ENCODE data around the gene CACNA1F.

The CACNA1F gene

GRCh38 chrX:49199315-49199595, 33.9 kb downstream of the CACNA1F start:
- no peak for DNase-seq (ENCODE audit: low read depth)

DNA sequence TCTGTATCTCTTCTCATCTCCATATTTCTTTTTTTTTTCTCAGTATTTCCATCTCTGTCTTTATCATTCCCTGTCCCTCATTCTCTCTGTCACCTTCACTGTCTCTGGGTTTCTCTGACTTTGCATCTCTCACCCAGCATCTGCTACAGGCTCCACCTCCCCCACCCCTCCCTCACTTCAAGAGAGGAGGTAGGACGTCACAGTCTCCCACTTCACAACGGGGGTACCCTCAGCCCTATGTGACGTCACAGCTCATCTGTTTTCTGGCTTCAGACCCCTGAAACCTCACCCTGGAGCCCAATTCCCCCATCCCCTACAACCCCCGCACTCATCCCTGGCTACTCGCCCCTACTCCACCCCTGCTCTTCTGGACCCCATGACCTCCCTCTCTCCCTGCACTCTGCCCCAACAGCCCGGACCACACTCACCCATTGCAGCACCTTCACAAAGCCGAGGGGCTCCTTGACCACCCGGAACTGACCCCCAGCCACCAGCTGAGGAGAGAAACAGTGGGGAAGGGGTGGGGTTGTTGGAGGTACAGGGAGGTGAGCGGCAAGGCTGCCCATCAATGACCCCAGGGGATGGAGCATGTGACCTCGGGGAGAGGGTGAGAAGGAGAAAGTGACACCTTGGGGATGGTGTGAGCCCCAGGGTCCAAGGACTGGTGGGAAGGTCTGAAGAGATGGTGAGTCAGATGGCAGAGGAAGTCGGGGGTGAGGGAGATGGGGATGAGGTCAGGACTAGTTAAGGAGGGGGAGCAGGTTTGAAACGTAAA, 34.4 kb downstream of the CACNA1F start:
- no peak for DNase-seq (ENCODE audit: low read depth)

GRCh38 chrX:49197543-49198087, 35.5 kb downstream of the CACNA1F start:
- no peak for DNase-seq (ENCODE audit: low read depth)

DNA sequence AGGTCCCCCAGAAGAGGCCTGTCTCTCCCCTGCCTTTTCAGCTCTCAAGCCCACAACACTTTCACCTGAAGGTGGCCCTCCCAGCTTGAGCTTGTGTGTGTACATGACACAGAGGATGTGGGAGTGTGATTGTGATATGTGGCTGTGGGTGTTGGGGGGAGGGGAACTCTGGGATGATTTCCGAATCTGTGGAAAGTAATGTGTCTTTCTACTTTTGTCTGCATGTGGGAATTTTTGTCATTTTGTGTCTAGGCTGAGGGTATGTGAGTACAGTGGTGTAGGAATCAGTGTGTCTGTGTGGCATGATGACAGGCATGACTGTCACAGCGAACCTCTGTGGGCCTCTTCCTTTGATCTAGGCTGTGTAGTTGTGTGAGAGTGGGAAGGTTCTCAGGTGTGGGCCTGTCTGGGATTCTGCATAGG, 39.6 kb downstream of the CACNA1F start:
- DNase-seq (ENCODE audit: low read depth) = no peak

GRCh38 chrX:49192722-49193328, 40.3 kb downstream of the CACNA1F start:
- DNase-seq (ENCODE audit: low read depth) = no peak

DNA sequence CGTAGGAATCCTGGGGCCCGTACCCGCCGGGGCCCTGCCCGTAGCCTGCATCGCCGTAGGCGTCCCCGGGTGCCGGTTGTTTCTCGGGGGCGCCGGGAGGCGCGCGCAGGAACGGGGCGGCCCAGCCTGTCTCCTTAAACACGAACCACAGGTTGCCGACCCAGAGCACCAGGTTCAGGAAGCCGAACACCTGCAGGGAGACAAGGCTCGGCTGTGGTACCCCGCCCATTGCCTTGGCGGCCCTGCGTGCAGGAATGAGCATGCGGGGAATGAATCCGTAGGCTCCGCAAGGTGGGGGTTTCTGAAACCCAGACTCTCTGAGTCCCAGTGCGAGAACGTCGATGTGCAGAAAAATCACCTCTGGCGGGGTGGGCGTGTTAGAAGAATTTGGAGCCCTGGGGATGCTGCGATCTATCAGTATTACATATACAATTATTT, 41.5 kb downstream of the CACNA1F start:
- DNase-seq (ENCODE audit: low read depth) = no peak

GRCh38 chrX:49190821-49191573, 42.1 kb downstream of the CACNA1F start:
- DNase-seq (ENCODE audit: low read depth) = peak; percentile 81

GRCh38 chrX:49189606-49190005, 43.5 kb downstream of the CACNA1F start:
- no peak for DNase-seq (ENCODE audit: low read depth)

DNA sequence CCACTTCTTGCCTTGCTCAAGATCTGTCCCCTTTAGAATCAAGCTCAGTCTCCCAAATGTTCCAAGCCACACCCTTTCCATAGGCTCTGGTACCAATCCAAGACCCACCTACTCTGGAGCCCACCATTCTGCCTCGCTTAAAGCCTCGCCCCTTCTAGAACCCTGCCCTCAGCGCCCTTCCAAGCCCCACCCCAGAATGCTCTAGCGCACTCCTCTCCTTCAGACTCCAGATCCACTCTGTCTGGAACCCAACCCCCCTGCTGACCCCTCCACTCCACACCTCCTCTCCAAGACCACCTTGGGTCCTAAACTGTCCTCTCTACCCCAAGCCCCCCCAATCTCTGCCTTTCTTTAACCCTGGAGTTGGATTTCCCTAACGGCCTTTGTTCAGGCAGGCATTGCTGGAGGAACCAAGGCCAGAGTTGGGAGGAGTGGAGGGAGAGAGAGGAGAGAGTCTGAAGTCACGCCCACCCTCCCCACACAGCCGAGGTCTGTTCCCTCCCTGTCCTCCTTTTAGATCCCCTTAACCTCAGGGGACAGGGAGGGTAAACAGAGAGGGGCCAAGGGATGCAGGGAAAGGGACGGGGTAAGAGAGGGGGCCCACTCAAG, 44.6 kb downstream of the CACNA1F start:
- no peak for DNase-seq (ENCODE audit: low read depth)

- DNase-seq (ENCODE audit: low read depth) = no peak
Observed at GRCh38 chrX:49187526-49187925, 45.6 kb downstream of the CACNA1F start.

GRCh38 chrX:49187028-49187394, 46.1 kb downstream of the CACNA1F start:
- no peak for DNase-seq (ENCODE audit: low read depth)

DNA sequence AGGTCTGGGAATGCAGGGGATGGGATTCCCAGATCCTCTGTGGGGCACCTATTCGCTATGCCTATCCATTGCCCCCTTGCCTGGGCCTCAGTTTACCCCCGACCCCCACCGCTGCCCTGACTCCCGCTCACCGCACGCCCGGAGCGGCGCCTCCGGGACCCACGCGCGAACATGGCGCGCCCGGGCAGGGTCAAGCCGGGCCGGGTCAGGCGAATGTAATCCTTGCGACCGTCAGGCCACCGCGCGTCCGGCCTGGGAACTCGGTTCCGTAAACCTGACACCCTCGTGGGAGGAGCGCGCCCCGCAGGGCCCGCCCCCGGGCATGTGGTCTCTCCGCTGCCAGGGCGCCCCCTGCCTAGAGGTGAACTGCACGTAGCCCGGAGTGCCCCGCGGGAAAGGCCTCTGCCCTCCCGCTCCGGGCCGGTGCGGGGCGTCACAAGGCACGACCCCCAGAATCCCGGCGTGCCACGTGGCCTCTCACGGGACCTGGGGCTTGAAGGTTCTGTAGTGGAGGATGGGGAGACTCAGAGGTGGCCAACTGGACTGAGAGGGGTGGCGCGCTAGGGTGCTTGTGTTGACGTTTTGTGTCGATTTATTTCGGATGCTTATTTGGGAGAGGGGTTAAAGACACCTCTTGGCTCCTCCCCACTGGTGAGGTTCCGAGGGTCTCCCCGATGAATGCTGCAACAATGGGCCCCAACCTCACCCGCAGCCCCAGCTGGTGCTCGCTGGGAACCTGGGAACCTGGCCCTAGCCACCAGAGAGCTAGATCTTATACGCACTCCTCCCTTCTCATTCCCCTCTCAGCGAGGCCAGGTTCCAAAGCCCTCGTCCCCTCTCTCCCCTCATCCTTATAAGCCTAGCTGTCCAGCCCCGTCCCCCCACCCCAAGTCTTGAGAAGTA, 46.8 kb downstream of the CACNA1F start, which contains the start of gene PRICKLE3:
Gene PRICKLE3, minus strand, starts transcription at position 249 of the 903 bp plus-strand sequence. Its CDS starts 76 bp downstream, at position 173.
- peak; percentile 53 for DNase-seq (ENCODE audit: low read depth)

DNA sequence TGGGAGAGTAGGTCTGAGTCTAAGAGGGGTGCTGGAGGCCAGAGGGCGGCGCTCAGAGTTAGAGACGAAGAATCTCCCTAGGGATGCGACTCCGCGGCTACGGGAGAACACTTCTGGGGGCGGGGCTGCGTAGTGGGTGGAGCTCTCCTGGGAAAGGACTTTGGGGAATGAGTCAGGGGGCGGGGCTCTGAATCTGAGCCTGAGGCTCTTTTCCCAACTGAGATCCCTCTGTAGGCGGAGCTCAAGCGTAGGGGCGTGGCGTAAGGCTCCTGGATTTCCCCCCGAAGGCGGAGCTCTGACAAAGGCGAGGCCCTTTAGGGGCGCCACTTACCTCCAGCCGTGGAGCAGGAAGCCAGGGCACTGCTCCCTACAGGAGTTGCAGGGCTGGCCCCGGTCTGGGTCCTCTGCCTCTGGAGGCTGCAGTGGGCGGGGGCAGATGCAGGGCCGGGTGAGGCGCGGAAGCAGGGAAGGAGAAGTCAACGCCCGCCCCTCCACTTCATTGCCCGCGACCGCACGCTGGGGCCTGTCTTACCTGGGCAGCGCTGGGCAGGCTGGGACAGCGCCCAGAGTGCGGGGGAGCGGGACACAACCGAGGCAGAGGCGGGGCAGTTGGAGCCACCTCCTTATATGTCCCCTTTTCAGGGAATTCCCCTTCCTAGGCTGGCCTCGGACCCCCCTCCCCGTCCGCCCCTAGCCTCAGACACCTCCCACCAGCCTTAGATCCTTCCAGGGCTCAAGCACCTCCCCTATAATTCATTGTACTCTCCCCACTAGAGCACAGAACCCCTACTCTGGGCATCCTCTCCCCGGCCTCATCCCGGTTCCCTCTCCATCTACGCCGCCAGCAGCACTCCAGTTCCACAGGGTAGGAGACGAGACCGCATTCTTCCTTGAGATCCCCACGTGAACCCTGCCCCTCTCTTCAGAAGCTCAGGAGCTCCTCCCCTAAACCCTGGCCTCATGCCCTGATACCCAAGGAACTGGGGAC, 48.6 kb downstream of the CACNA1F start:
- peak; percentile 19 for DNase-seq (ENCODE audit: low read depth)

- DNase-seq (ENCODE audit: low read depth) = no peak
Observed at GRCh38 chrX:49183701-49184281, 49.3 kb downstream of the CACNA1F start.

- DNase-seq (ENCODE audit: low read depth) = no peak
Observed at GRCh38 chrX:49179358-49179757, 53.8 kb downstream of the CACNA1F start.

DNA sequence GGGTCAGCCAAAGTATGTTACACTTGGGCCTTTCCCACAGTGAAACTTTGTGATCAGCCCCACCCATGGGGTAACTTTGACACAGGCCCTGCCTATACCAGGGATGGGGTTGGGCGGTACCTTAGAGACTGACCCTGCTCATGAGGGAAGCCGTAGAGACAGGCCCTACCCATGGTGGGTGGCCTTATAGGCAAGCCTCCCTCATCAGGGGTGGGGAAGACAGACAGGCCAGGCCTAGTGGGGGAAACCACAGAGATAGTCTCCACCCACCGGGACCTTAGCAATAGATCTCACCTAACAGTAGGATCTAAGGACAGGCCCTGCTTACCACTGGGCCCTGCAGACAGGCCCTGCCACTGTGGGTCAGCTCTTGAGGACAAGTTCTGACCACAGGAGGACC, 54.6 kb downstream of the CACNA1F start:
- DNase-seq (ENCODE audit: low read depth) = no peak

- no peak for DNase-seq (ENCODE audit: low read depth)
Observed at GRCh38 chrX:49177873-49178480, 55.2 kb downstream of the CACNA1F start.

DNA sequence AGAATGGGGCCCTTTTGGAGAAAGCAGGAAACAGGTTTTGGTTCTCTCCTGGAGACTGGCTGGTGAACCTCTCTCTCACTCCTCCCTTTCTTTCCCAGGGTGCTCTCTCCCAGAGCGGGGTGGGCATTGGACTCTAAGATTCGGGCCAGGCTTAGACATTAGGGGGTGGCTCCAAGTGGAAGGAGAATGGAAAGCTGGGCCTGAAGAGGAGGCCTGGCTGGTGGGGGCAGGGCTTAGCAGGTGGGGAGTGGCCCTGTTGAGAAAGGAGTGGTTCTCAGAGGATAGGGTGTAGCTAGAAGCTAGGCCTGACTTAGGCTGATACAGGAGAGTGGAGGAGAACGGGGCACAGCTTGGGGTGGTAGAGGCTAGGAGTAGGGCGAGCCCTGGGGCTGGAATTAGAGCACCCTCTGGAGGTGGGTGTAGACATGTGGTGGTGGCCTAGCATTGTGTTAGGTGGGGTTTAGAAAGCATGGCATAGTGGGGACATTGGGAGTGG, 55.8 kb downstream of the CACNA1F start:
- DNase-seq (ENCODE audit: low read depth) = no peak
